Transverse colon (tissue), 4 donors: Measurements from ENCODE around the gene SRRM4. TPM values are rescaled to one million over a fixed set of nuclear protein-coding genes. Genes with fewer than 3 reads are reported as not detected.

ENCODE experiments used
- DNase-seq: peaks from one replicate; pipeline ENCODE4 v3.0.0-alpha.2; 2019
- H3K27ac ChIP-seq, 4 donors: fragments of 200-600 bp; sonication (generic); 2 replicates each; pipeline ENCODE4 v1.5.1; 2016 to 2018; ENCODE audit warnings: inconsistent platforms in 4 of 4
- H3K27me3 ChIP-seq: fragments of 200-600 bp; sonication (generic); 2 replicates; pipeline ENCODE4 v1.5.1; 2017; ENCODE audit warnings: inconsistent platforms
- H3K36me3 ChIP-seq, 4 donors: fragments of 200-600 bp; sonication (generic); 2 replicates each; pipeline ENCODE4 v1.5.1; 2017 to 2019; ENCODE audit warnings: inconsistent platforms in 4 of 4
- H3K4me1 ChIP-seq, 4 donors: fragments of 200-600 bp; sonication (generic); 2 replicates each; pipeline ENCODE4 v1.5.1; 2017 to 2020; ENCODE audit warnings: inconsistent platforms in 4 of 4
- H3K4me3 ChIP-seq, 4 donors: fragments of 200-600 bp; sonication (generic); 1 replicate in 1 of 4; 2 replicates in 3 of 4; pipeline versions ENCODE4 v1.5.1 to v1.6.1; 2017 to 2019; ENCODE audit warnings: inconsistent platforms in 4 of 4
- H3K9me3 ChIP-seq, 2 donors: fragments of 200-600 bp; sonication (generic); 2 replicates each; pipeline ENCODE4 v1.5.1; 2017 to 2019; ENCODE audit warnings: inconsistent platforms in 2 of 2
- CTCF ChIP-seq, 5 experiments: fragments of 200-600 bp in 3 of 5; fragments of 450-650 bp in 2 of 5; sonication (generic) in 3 of 5; IDR thresholded peaks; 1 replicate in 2 of 5; 2 replicates in 3 of 5; pipeline ENCODE4 v1.5.1; 2016 to 2017; ENCODE audit warnings: antibody characterized with exemption in 5 of 5, inconsistent platforms in 3 of 5, mild to moderate bottlenecking in 2 of 5, moderate library complexity in 1 of 5
- EP300 ChIP-seq: sonication (generic); formaldehyde crosslinking; IDR thresholded peaks from one replicate; pipeline ENCODE4 v1.6.1; 2017; ENCODE audit warnings: antibody characterized with exemption, low read depth
- POLR2A ChIP-seq: fragments of 450-650 bp; IDR thresholded peaks from one replicate; pipeline ENCODE4 v1.6.1; 2016; ENCODE audit warnings: antibody characterized with exemption, mild to moderate bottlenecking, moderate library complexity
- POLR2AphosphoS5 ChIP-seq, 3 donors: sonication (generic); formaldehyde crosslinking; IDR thresholded peaks; one replicate each; pipeline ENCODE4 v1.6.1; 2016; ENCODE audit warnings: antibody characterized with exemption in 3 of 3
- WGBS, 2 donors: methylation state at CpG; one replicate each; pipeline ENCODE4 v1.1.5; 2018; ENCODE audit warnings: low coverage in 1 of 2; 5-methylcytosine and 5-hydroxymethylcytosine counted together
- in situ Hi-C, 4 donors: fragments of 200-750 bp; cut with MboI; loops; one replicate each; pipeline versions ENCODE4 v1.15.0 to v1.15.1; 2017; ENCODE audit warnings: low sequenced_read_pairs in 3 of 4, low pct_ligation_motif_present in 1 of 4, low pct_unique_long_range_greater_than_20kb in 1 of 4
- intact Hi-C: fragments of 100-400 bp; cut with DNase I; formaldehyde crosslinking; loops from one replicate; pipeline ENCODE4 v1.15.1; 2023; ENCODE audit warnings: low total_unique reads
- total RNA-seq, 4 donors: library from RNA; depleted of rRNA; stranded (reverse); fragments of >200 nt; gene quantifications; one replicate each; pipeline ENCODE4 v1.1.0, GENCODE V29; 2016

Gene SRRM4
- total RNA-seq, 4 donors from 2014 or later: 0.14 TPM; not detected in 3

GRCh38 chr12:119113496-119113986, 132.2 kb downstream of the SRRM4 start:
- H3K27me3 ChIP-seq: no peaks in the 10 kb centered on the region
- no peak overlapping the region for H3K27ac ChIP-seq
- no peaks in the 10 kb centered on the region for H3K9me3 ChIP-seq
- H3K4me3 ChIP-seq: no peak overlapping the region
- no peaks in the 10 kb centered on the region for H3K4me1 ChIP-seq
- no peak for DNase-seq
- H3K36me3 ChIP-seq: no peaks in the 10 kb centered on the region
- intact Hi-C loops (loop anchor here (10.0 kb wide), 1 partner anchor 431 kb away; no protein-coding TSS in a partner anchor), in situ Hi-C loops (loop anchor here in 2 of 4 donors (10.0 to 25.0 kb wide), 3 partner anchors 299 to 424 kb away; no protein-coding TSS in a partner anchor)
- 81 to 90% methylated on average over 9 of the region's 9 CpGs for whole genome bisulfite sequencing, 2 donors
- TF ChIP-seq CTCF (IDR thresholded peaks at IDR 0.05) (no peak), POLR2A (no peak), POLR2AphosphoS5 (IDR thresholded peaks at IDR 0.05) (no peak), EP300 (no peak)

- WGBS, 2 donors: 69 to 71% methylated on average over 2 to 3 of the region's 3 CpGs
- no peak for DNase-seq
- intact Hi-C loops (loop anchor here (2.0 to 10.0 kb wide), 2 partner anchors 299 to 431 kb away; no protein-coding TSS in a partner anchor), in situ Hi-C loops (loop anchor here in 2 of 4 donors (10.0 to 25.0 kb wide), 3 partner anchors 298 to 423 kb away; no protein-coding TSS in a partner anchor)
- Histone ChIP-seq H3K9me3 (no peaks in the 10 kb centered on the region), H3K36me3 (no peaks in the 10 kb centered on the region), H3K4me3 (no peak overlapping the region), H3K27me3 (no peaks in the 10 kb centered on the region), H3K4me1 (no peaks in the 10 kb centered on the region), H3K27ac (no peak overlapping the region)
- TF ChIP-seq CTCF (IDR thresholded peaks at IDR 0.05) (no peak), POLR2A (no peak), EP300 (no peak), POLR2AphosphoS5 (IDR thresholded peaks at IDR 0.05) (no peak)
These were observed 133.0 kb downstream of the SRRM4 start for GRCh38 chr12:119114294-119114693.

GRCh38 chr12:119115296-119115905, 134.1 kb downstream of the SRRM4 start:
- no peak overlapping the region for H3K27ac ChIP-seq
- no peaks in the 10 kb centered on the region for H3K9me3 ChIP-seq
- intact Hi-C loops: loop anchor here (2.0 to 10.0 kb wide), 2 partner anchors 297 to 429 kb away; no protein-coding TSS in a partner anchor
- no peak for TF ChIP-seq POLR2A
- TF ChIP-seq CTCF (IDR thresholded peaks at IDR 0.05): peak; percentile 72 to 88 (median 85)
- H3K4me1 ChIP-seq: no peaks in the 10 kb centered on the region
- 27 to 33% methylated on average over 2 of the region's 2 CpGs for WGBS, 2 donors
- no peaks in the 10 kb centered on the region for H3K27me3 ChIP-seq
- H3K4me3 ChIP-seq: no peak overlapping the region
- peak; percentile 17 for DNase-seq
- in situ Hi-C loops: loop anchor here in 2 of 4 donors (10.0 to 25.0 kb wide), 3 partner anchors 297 to 422 kb away; no protein-coding TSS in a partner anchor
- no peaks in the 10 kb centered on the region for H3K36me3 ChIP-seq

- Histone ChIP-seq H3K4me3 (no peak overlapping the region), H3K27me3 (no peaks in the 10 kb centered on the region), H3K9me3 (no peaks in the 10 kb centered on the region), H3K36me3 (no peaks in the 10 kb centered on the region), H3K4me1 (no peaks in the 10 kb centered on the region), H3K27ac (no peak overlapping the region)
- WGBS, 2 donors: 78 to 89% methylated on average over 3 of the region's 3 CpGs
- no peak for DNase-seq
- in situ Hi-C loops: loop anchor here in 2 of 4 donors (10.0 to 25.0 kb wide), 3 partner anchors 294 to 419 kb away; no protein-coding TSS in a partner anchor
- intact Hi-C loops: loop anchor here (10.0 kb wide), 1 partner anchor 427 kb away; no protein-coding TSS in a partner anchor
- TF ChIP-seq POLR2A: no peak
- TF ChIP-seq EP300: no peak
- TF ChIP-seq CTCF (IDR thresholded peaks at IDR 0.05): no peak
- TF ChIP-seq POLR2AphosphoS5 (IDR thresholded peaks at IDR 0.05): no peak
These were observed 136.6 kb downstream of the SRRM4 start for GRCh38 chr12:119117936-119118335.
